ENCODE results near the gene CSNK1G1.

The CSNK1G1 gene

GRCh38 chr15:64153480-64154367, 202.2 kb downstream of the CSNK1G1 start:
- Mint-ChIP-seq H3K36me3 (ENCODE audit: insufficient read depth) (peaks cover 57% of the 10 kb centered on the region), H3K27me3 (peaks cover 8 to 21% of the 10 kb centered on the region in 2 donors), H3K4me3 (peak overlapping the region; percentile 64 to 69), H3K4me1 (ENCODE audit: low read depth in 2 of 2) (peaks cover 29 to 35% of the 10 kb centered on the region in 2 donors), H3K9me3 (no peaks in the 10 kb centered on the region), H3K27ac (peak overlapping the region; percentile 6 to 27)
- ATAC-seq (replicated peaks) = peak; percentile 91
- DNase-seq = peak; percentile 92 to 94 (median 94)

GRCh38 chr15:64152507-64153387, 203.2 kb downstream of the CSNK1G1 start:
- ATAC-seq (replicated peaks) (no peak), DNase-seq (peak in 1 of 3 experiments; percentile 21)
- Mint-ChIP-seq H3K27ac (no peak overlapping the region), H3K27me3 (peaks cover 8 to 21% of the 10 kb centered on the region in 2 donors), H3K9me3 (no peaks in the 10 kb centered on the region), H3K4me3 (peak overlapping the region; percentile 69 to 70), H3K4me1 (ENCODE audit: low read depth in 2 of 2) (peaks cover 20 to 27% of the 10 kb centered on the region in 2 donors), H3K36me3 (ENCODE audit: insufficient read depth) (peaks cover 47% of the 10 kb centered on the region)

GRCh38 chr15:64151727-64152506, 204.1 kb downstream of the CSNK1G1 start, which contains the start of gene SNX22:
Gene SNX22 (plus strand): TSS chr15:64151731. CDS start chr15:64151776, 45 bp downstream.
- Mint-ChIP-seq H3K27ac (no peak within 1 kb of the TSS), H3K27me3 (peaks cover 8 to 21% of the 10 kb centered on the region in 2 donors), H3K36me3 (ENCODE audit: insufficient read depth) (peaks cover 39% of the 10 kb centered on the region), H3K4me3 (peak within 1 kb of the TSS; percentile 69 to 70), H3K4me1 (ENCODE audit: low read depth in 2 of 2) (peaks cover 20 to 27% of the 10 kb centered on the region in 2 donors), H3K9me3 (no peaks in the 10 kb centered on the region)
- DNase-seq (peak in 2 of 3 experiments; percentile 23), ATAC-seq (replicated peaks) (peak; percentile 35)

- peaks cover 20 to 22% of the 10 kb centered on the region in 2 donors for H3K4me1 Mint-ChIP-seq (ENCODE audit: low read depth in 2 of 2)
- H3K27ac Mint-ChIP-seq = peak overlapping the region in 1 of 2 donors; percentile 12
- ATAC-seq (replicated peaks) = no peak
- H3K36me3 Mint-ChIP-seq (ENCODE audit: insufficient read depth) = peaks cover 29% of the 10 kb centered on the region
- DNase-seq = no peak
- no peaks in the 10 kb centered on the region for H3K9me3 Mint-ChIP-seq
- peak overlapping the region in 1 of 2 donors; percentile 2 for H3K4me3 Mint-ChIP-seq
- H3K27me3 Mint-ChIP-seq = peaks cover 8 to 21% of the 10 kb centered on the region in 2 donors
Observed at GRCh38 chr15:64149893-64150578, 205.9 kb downstream of the CSNK1G1 start.

- no peak for DNase-seq
- peaks cover 18 to 22% of the 10 kb centered on the region in 2 donors for H3K4me1 Mint-ChIP-seq (ENCODE audit: low read depth in 2 of 2)
- no peak overlapping the region for H3K27ac Mint-ChIP-seq
- H3K27me3 Mint-ChIP-seq = peaks cover 8 to 21% of the 10 kb centered on the region in 2 donors
- no peaks in the 10 kb centered on the region for H3K9me3 Mint-ChIP-seq
- H3K36me3 Mint-ChIP-seq (ENCODE audit: insufficient read depth) = peaks cover 27% of the 10 kb centered on the region
- no peak for ATAC-seq (replicated peaks)
- peak overlapping the region in 1 of 2 donors; percentile 2 for H3K4me3 Mint-ChIP-seq
Observed at GRCh38 chr15:64149424-64149823, 206.5 kb downstream of the CSNK1G1 start.

GRCh38 chr15:64148581-64148980, 207.4 kb downstream of the CSNK1G1 start:
- H3K27me3 Mint-ChIP-seq = peaks cover 7 to 21% of the 10 kb centered on the region in 2 donors
- H3K4me1 Mint-ChIP-seq (ENCODE audit: low read depth in 2 of 2) = peaks cover 13 to 20% of the 10 kb centered on the region in 2 donors
- no peaks in the 10 kb centered on the region for H3K9me3 Mint-ChIP-seq
- DNase-seq (no peak), ATAC-seq (replicated peaks) (no peak)
- peaks cover 21% of the 10 kb centered on the region for H3K36me3 Mint-ChIP-seq (ENCODE audit: insufficient read depth)
- H3K27ac Mint-ChIP-seq = no peak overlapping the region
- no peak overlapping the region for H3K4me3 Mint-ChIP-seq

- H3K4me1 Mint-ChIP-seq (ENCODE audit: low read depth in 2 of 2) = peaks cover 10 to 16% of the 10 kb centered on the region in 2 donors
- H3K4me3 Mint-ChIP-seq = no peak overlapping the region
- no peak overlapping the region for H3K27ac Mint-ChIP-seq
- peaks cover 21% of the 10 kb centered on the region for H3K36me3 Mint-ChIP-seq (ENCODE audit: insufficient read depth)
- H3K9me3 Mint-ChIP-seq = no peaks in the 10 kb centered on the region
- peaks cover 2 to 18% of the 10 kb centered on the region in 2 donors for H3K27me3 Mint-ChIP-seq
- no peak for DNase-seq
- no peak for ATAC-seq (replicated peaks)
Observed at GRCh38 chr15:64148168-64148567, 207.8 kb downstream of the CSNK1G1 start.

GRCh38 chr15:64146885-64147681, 208.9 kb downstream of the CSNK1G1 start:
- H3K36me3 Mint-ChIP-seq (ENCODE audit: insufficient read depth) = peaks cover 24% of the 10 kb centered on the region
- H3K4me3 Mint-ChIP-seq = no peak overlapping the region
- peaks cover 0 to 9% of the 10 kb centered on the region in 2 donors for H3K27me3 Mint-ChIP-seq
- ATAC-seq (replicated peaks) (no peak), DNase-seq (no peak)
- peaks cover 10% of the 10 kb centered on the region in 2 donors for H3K4me1 Mint-ChIP-seq (ENCODE audit: low read depth in 2 of 2)
- H3K9me3 Mint-ChIP-seq = no peaks in the 10 kb centered on the region
- no peak overlapping the region for H3K27ac Mint-ChIP-seq

- peaks cover 0 to 9% of the 10 kb centered on the region in 2 donors for H3K27me3 Mint-ChIP-seq
- peaks cover 26% of the 10 kb centered on the region for H3K36me3 Mint-ChIP-seq (ENCODE audit: insufficient read depth)
- peaks cover 10% of the 10 kb centered on the region in 2 donors for H3K4me1 Mint-ChIP-seq (ENCODE audit: low read depth in 2 of 2)
- no peak for DNase-seq
- no peak overlapping the region for H3K27ac Mint-ChIP-seq
- H3K4me3 Mint-ChIP-seq = no peak overlapping the region
- no peaks in the 10 kb centered on the region for H3K9me3 Mint-ChIP-seq
- no peak for ATAC-seq (replicated peaks)
Observed at GRCh38 chr15:64146520-64146884, 209.5 kb downstream of the CSNK1G1 start.

- Mint-ChIP-seq H3K4me1 (ENCODE audit: low read depth in 2 of 2) (peaks cover 9% of the 10 kb centered on the region in 2 donors), H3K4me3 (no peak overlapping the region), H3K27me3 (peaks cover 0 to 6% of the 10 kb centered on the region in 2 donors), H3K9me3 (no peaks in the 10 kb centered on the region), H3K27ac (peak overlapping the region in 1 of 2 donors; percentile 44), H3K36me3 (ENCODE audit: insufficient read depth) (peaks cover 27% of the 10 kb centered on the region)
- no peak for ATAC-seq (replicated peaks)
- DNase-seq = no peak
Observed at GRCh38 chr15:64146041-64146440, 209.9 kb downstream of the CSNK1G1 start.

GRCh38 chr15:64144565-64145281, 211.2 kb downstream of the CSNK1G1 start:
- no peaks in the 10 kb centered on the region for H3K27me3 Mint-ChIP-seq
- peaks cover 24% of the 10 kb centered on the region for H3K36me3 Mint-ChIP-seq (ENCODE audit: insufficient read depth)
- H3K4me1 Mint-ChIP-seq (ENCODE audit: low read depth in 2 of 2) = peaks cover 4 to 5% of the 10 kb centered on the region in 2 donors
- H3K9me3 Mint-ChIP-seq = no peaks in the 10 kb centered on the region
- peak overlapping the region in 1 of 2 donors; percentile 44 for H3K27ac Mint-ChIP-seq
- no peak for ATAC-seq (replicated peaks)
- H3K4me3 Mint-ChIP-seq = no peak overlapping the region
- no peak for DNase-seq
